Vagina (tissue), 2 donors: ENCODE measurements around the gene PIK3R5. TPM values are rescaled to one million over a fixed set of nuclear protein-coding genes. Genes with fewer than 3 reads are reported as not detected.

Source experiments
- DNase-seq, 2 donors: peaks; one replicate each; pipeline ENCODE4 v3.0.0-alpha.2; 2017; ENCODE audit errors: extremely low spot score in 2 of 2
- H3K27ac ChIP-seq: fragments of 200-600 bp; sonication (generic); one replicate; pipeline ENCODE4 v1.5.1; 2019
- H3K27me3 ChIP-seq: fragments of 200-600 bp; sonication (generic); one replicate; pipeline ENCODE4 v1.5.1; 2019
- H3K36me3 ChIP-seq, 2 donors: fragments of 200-600 bp; sonication (generic); one replicate each; pipeline ENCODE4 v1.5.1; 2017 to 2019
- H3K4me1 ChIP-seq: fragments of 200-600 bp; sonication (generic); one replicate; pipeline ENCODE4 v1.5.1; 2019
- H3K4me3 ChIP-seq, 2 donors: fragments of 200-600 bp; sonication (generic); 1 replicate in 1 of 2; 2 replicates in 1 of 2; pipeline ENCODE4 v1.5.1; 2016 to 2019
- H3K9me3 ChIP-seq: fragments of 200-600 bp; sonication (generic); one replicate; pipeline ENCODE4 v1.5.1; 2019
- POLR2A ChIP-seq, 2 donors: fragments of 450-650 bp; IDR thresholded peaks; one replicate each; pipeline ENCODE4 v1.6.1; 2017; ENCODE audit warnings: antibody characterized with exemption in 2 of 2, mild to moderate bottlenecking in 2 of 2, moderate library complexity in 2 of 2
- POLR2AphosphoS5 ChIP-seq, 2 donors: sonication (generic); formaldehyde crosslinking; IDR thresholded peaks; one replicate each; pipeline ENCODE4 v1.9.0; 2017; ENCODE audit warnings: antibody characterized with exemption in 2 of 2, mild to moderate bottlenecking in 2 of 2, low read depth in 1 of 2; ENCODE audit not compliant: insufficient read depth in 1 of 2
- intact Hi-C: fragments of 100-400 bp; cut with DNase I; formaldehyde crosslinking; loops from one replicate; pipeline ENCODE4 v1.15.1; 2023
- total RNA-seq: library from RNA; depleted of rRNA; stranded (reverse); fragments of >200 nt; gene quantifications from one replicate; pipeline ENCODE4 v1.2.3, GENCODE V29; 2016
- TF ChIP-seq, protein P1 (sequence below), 3 experiments: fragments of 450-650 bp in 2 of 3; fragments of 200-600 bp in 1 of 3; sonication (generic) in 1 of 3; IDR thresholded peaks; one replicate each; pipeline ENCODE4 v1.5.1; 2017 to 2019; ENCODE audit warnings: antibody characterized with exemption in 3 of 3, mild to moderate bottlenecking in 2 of 3, moderate library complexity in 2 of 3

PIK3R5 gene
- 10.6 TPM for total RNA-seq

GRCh38 chr17:8965394-8966168 is at the start of gene PIK3R5:
Gene PIK3R5, minus strand, starts transcription at chr17:8965707. Its CDS starts 54,213 bp downstream, at chr17:8911494.
- DNase-seq, result no peak

GRCh38 chr17:9011001-9011400 is 45.5 kb upstream of the PIK3R5 start:
- intact Hi-C loops, result no loop called here
- Histone ChIP-seq H3K36me3 (no peaks in the 10 kb centered on the region), H3K27ac (no peak overlapping the region), H3K4me1 (no peaks in the 10 kb centered on the region), H3K4me3 (no peak overlapping the region), H3K9me3 (no peaks in the 10 kb centered on the region), H3K27me3 (no peaks in the 10 kb centered on the region)
- no peak for DNase-seq
- TF ChIP-seq POLR2A (IDR thresholded peaks at IDR 0.05) (no peak), POLR2AphosphoS5 (IDR thresholded peaks at IDR 0.05; ENCODE audit: insufficient read depth in 1 of 2, low read depth in 1 of 2) (no peak)
- TF ChIP-seq, protein P1, sequence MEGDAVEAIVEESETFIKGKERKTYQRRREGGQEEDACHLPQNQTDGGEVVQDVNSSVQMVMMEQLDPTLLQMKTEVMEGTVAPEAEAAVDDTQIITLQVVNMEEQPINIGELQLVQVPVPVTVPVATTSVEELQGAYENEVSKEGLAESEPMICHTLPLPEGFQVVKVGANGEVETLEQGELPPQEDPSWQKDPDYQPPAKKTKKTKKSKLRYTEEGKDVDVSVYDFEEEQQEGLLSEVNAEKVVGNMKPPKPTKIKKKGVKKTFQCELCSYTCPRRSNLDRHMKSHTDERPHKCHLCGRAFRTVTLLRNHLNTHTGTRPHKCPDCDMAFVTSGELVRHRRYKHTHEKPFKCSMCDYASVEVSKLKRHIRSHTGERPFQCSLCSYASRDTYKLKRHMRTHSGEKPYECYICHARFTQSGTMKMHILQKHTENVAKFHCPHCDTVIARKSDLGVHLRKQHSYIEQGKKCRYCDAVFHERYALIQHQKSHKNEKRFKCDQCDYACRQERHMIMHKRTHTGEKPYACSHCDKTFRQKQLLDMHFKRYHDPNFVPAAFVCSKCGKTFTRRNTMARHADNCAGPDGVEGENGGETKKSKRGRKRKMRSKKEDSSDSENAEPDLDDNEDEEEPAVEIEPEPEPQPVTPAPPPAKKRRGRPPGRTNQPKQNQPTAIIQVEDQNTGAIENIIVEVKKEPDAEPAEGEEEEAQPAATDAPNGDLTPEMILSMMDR (IDR thresholded peaks at IDR 0.05), result no peak

More at GRCh38 chr17:8965394-8966168, at the start of gene PIK3R5:
- intact Hi-C loops, result no loop called here
- peak within 1 kb of the TSS; percentile 43 to 46 for H3K4me3 ChIP-seq
- peaks cover 8% of the 10 kb centered on the region for H3K27me3 ChIP-seq
- H3K27ac ChIP-seq, result peak within 1 kb of the TSS; percentile 33
- peaks cover 4% of the 10 kb centered on the region for H3K4me1 ChIP-seq
- no peaks in the 10 kb centered on the region for H3K36me3 ChIP-seq
- no peak for TF ChIP-seq POLR2A (IDR thresholded peaks at IDR 0.05)
- TF ChIP-seq, protein P1 (IDR thresholded peaks at IDR 0.05), result no peak
- TF ChIP-seq POLR2AphosphoS5 (IDR thresholded peaks at IDR 0.05; ENCODE audit: insufficient read depth in 1 of 2, low read depth in 1 of 2), result no peak
- no peaks in the 10 kb centered on the region for H3K9me3 ChIP-seq

GRCh38 chr17:9009737-9010136 is 44.2 kb upstream of the PIK3R5 start:
- TF ChIP-seq, protein P1 (IDR thresholded peaks at IDR 0.05), result no peak
- TF ChIP-seq POLR2AphosphoS5 (IDR thresholded peaks at IDR 0.05; ENCODE audit: insufficient read depth in 1 of 2, low read depth in 1 of 2) (no peak), POLR2A (IDR thresholded peaks at IDR 0.05) (no peak)
- intact Hi-C loops, result no loop called here
- Histone ChIP-seq H3K4me1 (no peaks in the 10 kb centered on the region), H3K9me3 (no peaks in the 10 kb centered on the region), H3K27me3 (no peaks in the 10 kb centered on the region), H3K4me3 (no peak overlapping the region), H3K27ac (no peak overlapping the region), H3K36me3 (no peaks in the 10 kb centered on the region)
- no peak for DNase-seq

DNA sequence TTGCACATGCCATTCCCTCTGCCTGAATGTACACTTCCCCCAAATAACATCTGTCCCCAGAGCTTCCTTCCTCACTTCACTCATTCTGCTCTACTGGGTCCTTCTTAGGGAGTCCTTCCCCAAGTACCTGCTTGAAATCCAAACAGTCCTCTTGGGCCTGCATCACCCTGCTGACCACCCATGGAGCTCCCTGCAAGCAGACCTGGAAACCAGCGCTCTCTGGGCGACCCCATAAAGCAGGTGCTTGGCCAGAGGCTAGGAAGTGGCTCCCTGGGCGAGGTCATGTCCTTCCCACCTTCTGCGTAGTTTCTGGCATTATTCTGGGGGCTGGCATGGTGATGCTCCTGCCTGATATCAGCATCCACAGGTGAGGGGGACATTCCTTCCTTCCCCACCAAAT is 43.6 kb upstream of the PIK3R5 start:
- Histone ChIP-seq H3K27ac (no peak overlapping the region), H3K9me3 (no peaks in the 10 kb centered on the region), H3K4me1 (peaks cover 5% of the 10 kb centered on the region), H3K36me3 (no peaks in the 10 kb centered on the region), H3K27me3 (no peaks in the 10 kb centered on the region), H3K4me3 (no peak overlapping the region)
- TF ChIP-seq POLR2AphosphoS5 (IDR thresholded peaks at IDR 0.05; ENCODE audit: insufficient read depth in 1 of 2, low read depth in 1 of 2) (no peak), POLR2A (IDR thresholded peaks at IDR 0.05) (no peak)
- TF ChIP-seq, protein P1 (IDR thresholded peaks at IDR 0.05), result no peak
- intact Hi-C loops, result no loop called here
- no peak for DNase-seq

- TF ChIP-seq POLR2A (IDR thresholded peaks at IDR 0.05), result no peak
- no peaks in the 10 kb centered on the region for H3K9me3 ChIP-seq
- intact Hi-C loops, result no loop called here
- no peaks in the 10 kb centered on the region for H3K27me3 ChIP-seq
- no peak overlapping the region for H3K4me3 ChIP-seq
- DNase-seq, result no peak
- peaks cover 18% of the 10 kb centered on the region for H3K4me1 ChIP-seq
- H3K27ac ChIP-seq, result no peak overlapping the region
- H3K36me3 ChIP-seq, result no peaks in the 10 kb centered on the region
Observed at GRCh38 chr17:9007052-9007714, 41.7 kb upstream of the PIK3R5 start.
